Nephron (organoid): ENCODE measurements around the gene GNG3.

ENCODE experiments used
- H3K27ac Mint-ChIP-seq, 3 experiments: 2 replicates each; pipeline ENCODE4 v1.8.0; 2020; ENCODE audit warnings: mixed read lengths in 3 of 3, mild to moderate bottlenecking in 2 of 3, moderate library complexity in 1 of 3
- H3K27me3 Mint-ChIP-seq: 2 replicates; pipeline ENCODE4 v1.8.0; 2021; ENCODE audit warnings: low read depth, mild to moderate bottlenecking, moderate library complexity, mixed read lengths
- H3K36me3 Mint-ChIP-seq: 2 replicates; pipeline ENCODE4 v1.8.0; 2020; ENCODE audit warnings: low read depth, mixed read lengths
- H3K4me1 Mint-ChIP-seq: 2 replicates; pipeline ENCODE4 v1.8.0; 2020; ENCODE audit warnings: mixed read lengths
- H3K4me3 Mint-ChIP-seq, 3 experiments: 2 replicates each; pipeline ENCODE4 v1.8.0; 2020; ENCODE audit warnings: mild to moderate bottlenecking in 3 of 3, mixed read lengths in 3 of 3, moderate library complexity in 2 of 3
- H3K9me3 Mint-ChIP-seq: 2 replicates; pipeline ENCODE4 v1.8.0; 2020; ENCODE audit warnings: mixed read lengths
- TF ChIP-seq, protein P1 (sequence below), 3 experiments: fragments of 200-600 bp; sonication (generic); IDR thresholded peaks; one replicate each; pipeline ENCODE4 v1.5.0; 2021; ENCODE audit warnings: antibody characterized with exemption in 3 of 3; ENCODE audit not compliant: unreplicated experiment in 3 of 3

The GNG3 gene

DNA sequence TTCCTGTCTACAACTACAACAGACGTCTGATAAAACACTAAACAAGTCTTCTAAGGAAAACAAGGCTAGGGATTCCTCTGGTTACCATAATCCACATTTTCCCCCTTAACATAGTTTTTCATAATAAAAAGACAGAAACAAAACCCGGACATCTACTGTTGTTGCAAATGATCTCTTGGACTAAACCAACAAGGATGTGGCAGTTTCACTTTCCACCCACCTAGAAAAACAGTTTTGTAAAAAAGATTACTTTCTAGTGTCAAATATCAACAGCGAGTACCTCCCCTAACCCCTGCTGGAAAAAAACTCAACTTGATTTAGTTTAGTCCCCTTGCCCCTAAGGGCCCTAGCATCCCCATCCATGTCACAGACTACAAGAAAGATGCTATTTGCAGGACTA lies 5.4 kb downstream of the GNG3 start:
- TF ChIP-seq, protein P1, sequence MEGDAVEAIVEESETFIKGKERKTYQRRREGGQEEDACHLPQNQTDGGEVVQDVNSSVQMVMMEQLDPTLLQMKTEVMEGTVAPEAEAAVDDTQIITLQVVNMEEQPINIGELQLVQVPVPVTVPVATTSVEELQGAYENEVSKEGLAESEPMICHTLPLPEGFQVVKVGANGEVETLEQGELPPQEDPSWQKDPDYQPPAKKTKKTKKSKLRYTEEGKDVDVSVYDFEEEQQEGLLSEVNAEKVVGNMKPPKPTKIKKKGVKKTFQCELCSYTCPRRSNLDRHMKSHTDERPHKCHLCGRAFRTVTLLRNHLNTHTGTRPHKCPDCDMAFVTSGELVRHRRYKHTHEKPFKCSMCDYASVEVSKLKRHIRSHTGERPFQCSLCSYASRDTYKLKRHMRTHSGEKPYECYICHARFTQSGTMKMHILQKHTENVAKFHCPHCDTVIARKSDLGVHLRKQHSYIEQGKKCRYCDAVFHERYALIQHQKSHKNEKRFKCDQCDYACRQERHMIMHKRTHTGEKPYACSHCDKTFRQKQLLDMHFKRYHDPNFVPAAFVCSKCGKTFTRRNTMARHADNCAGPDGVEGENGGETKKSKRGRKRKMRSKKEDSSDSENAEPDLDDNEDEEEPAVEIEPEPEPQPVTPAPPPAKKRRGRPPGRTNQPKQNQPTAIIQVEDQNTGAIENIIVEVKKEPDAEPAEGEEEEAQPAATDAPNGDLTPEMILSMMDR (IDR thresholded peaks at IDR 0.05; ENCODE audit: unreplicated experiment in 3 of 3) = no peak
- Mint-ChIP-seq H3K27me3 (no peaks in the 10 kb centered on the region), H3K4me1 (peaks cover 24% of the 10 kb centered on the region)

DNA sequence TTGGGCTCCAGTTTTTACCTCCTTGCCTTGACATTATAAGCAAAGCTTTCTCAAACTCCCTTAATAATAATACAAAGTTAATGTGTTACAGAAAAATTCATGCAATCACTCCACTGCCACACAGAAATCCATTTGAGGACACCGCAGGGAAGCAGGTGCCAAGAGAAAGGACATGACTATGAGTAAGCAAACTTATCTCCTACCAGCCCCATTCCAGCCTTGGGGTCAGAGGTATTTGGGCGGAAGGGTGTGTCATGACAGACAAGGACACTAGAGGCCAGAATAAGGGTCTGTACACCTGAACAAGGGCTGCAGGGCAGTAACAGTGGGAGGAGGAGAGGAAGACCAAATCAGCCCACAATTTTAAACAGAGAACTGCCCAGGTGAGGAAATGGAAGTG lies 5.9 kb downstream of the GNG3 start:
- H3K36me3 Mint-ChIP-seq = peaks cover 73% of the 10 kb centered on the region
- H3K9me3 Mint-ChIP-seq = no peaks in the 10 kb centered on the region
- H3K4me3 Mint-ChIP-seq = no peak overlapping the region
- H3K27me3 Mint-ChIP-seq = no peaks in the 10 kb centered on the region
- TF ChIP-seq, protein P1 (IDR thresholded peaks at IDR 0.05; ENCODE audit: unreplicated experiment in 3 of 3) = no peak
- peaks cover 21% of the 10 kb centered on the region for H3K4me1 Mint-ChIP-seq
- peak overlapping the region; percentile 60 to 86 (median 80) for H3K27ac Mint-ChIP-seq

More for the DNA sequence above, 5.4 kb downstream of the GNG3 start:
- no peak overlapping the region for H3K4me3 Mint-ChIP-seq
- H3K27ac Mint-ChIP-seq = peak overlapping the region; percentile 60 to 86 (median 80)
- no peaks in the 10 kb centered on the region for H3K9me3 Mint-ChIP-seq
- H3K36me3 Mint-ChIP-seq = peaks cover 68% of the 10 kb centered on the region

DNA sequence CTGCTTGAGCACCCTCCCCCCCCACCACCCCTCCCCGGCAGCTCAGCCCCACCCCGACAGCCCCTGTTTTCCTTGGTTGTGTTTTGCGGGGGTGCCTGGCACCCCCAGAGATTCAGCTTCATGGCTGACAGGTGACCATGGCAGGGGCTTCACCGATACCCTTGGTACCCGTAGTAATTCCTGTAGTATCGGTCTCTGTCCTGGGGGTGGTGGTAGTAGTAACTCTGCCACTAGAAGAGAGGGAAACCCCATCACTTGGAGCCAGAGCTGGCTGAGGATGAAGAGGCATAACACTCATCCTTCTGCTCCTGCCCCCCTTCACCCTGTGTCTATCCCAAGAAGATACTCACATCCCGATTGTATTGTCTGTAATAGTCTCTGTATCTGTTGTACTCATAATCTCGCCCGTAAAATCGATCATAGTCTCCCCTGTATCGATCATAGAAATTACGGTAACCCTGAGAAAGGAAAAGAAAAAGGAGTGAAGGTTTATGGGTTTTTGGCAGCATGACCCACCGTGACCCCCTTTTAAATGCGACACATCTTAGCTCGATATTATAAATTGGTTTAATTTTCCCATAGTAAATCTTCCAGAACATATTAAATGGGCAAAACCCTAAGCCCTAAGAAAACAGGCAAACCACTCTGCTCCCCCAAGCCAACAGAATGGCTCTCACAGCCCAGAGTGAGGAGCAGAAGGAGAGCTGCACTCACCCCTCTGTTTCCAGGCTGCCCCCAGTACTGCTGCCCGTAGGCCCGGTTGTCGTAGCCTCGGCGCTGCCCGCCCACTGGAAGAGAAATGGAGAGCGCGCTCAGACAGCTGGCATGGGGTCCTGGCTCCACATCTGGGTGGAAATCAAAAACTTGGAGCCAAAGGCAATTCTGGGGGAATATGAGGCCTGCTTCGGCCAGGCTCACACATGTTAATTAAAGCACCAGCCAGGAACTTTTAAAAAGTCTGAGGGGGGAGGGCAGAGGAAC lies 8.0 kb downstream of the GNG3 start:
- peaks cover 10% of the 10 kb centered on the region for H3K4me1 Mint-ChIP-seq
- TF ChIP-seq, protein P1 (IDR thresholded peaks at IDR 0.05; ENCODE audit: unreplicated experiment in 3 of 3) = no peak
- H3K27ac Mint-ChIP-seq = peak overlapping the region in 2 of 3 experiments; percentile 22 to 79
- peaks cover 86% of the 10 kb centered on the region for H3K36me3 Mint-ChIP-seq
- no peak overlapping the region for H3K4me3 Mint-ChIP-seq
- no peaks in the 10 kb centered on the region for H3K27me3 Mint-ChIP-seq
- no peaks in the 10 kb centered on the region for H3K9me3 Mint-ChIP-seq

GRCh38 chr11:62716206-62716605 lies 8.7 kb downstream of the GNG3 start:
- Mint-ChIP-seq H3K9me3 (no peaks in the 10 kb centered on the region), H3K36me3 (peaks cover 86% of the 10 kb centered on the region), H3K4me3 (no peak overlapping the region), H3K27ac (peak overlapping the region in 1 of 3 experiments; percentile 58), H3K27me3 (no peaks in the 10 kb centered on the region), H3K4me1 (peaks cover 10% of the 10 kb centered on the region)
- TF ChIP-seq, protein P1 (IDR thresholded peaks at IDR 0.05; ENCODE audit: unreplicated experiment in 3 of 3) = no peak

DNA sequence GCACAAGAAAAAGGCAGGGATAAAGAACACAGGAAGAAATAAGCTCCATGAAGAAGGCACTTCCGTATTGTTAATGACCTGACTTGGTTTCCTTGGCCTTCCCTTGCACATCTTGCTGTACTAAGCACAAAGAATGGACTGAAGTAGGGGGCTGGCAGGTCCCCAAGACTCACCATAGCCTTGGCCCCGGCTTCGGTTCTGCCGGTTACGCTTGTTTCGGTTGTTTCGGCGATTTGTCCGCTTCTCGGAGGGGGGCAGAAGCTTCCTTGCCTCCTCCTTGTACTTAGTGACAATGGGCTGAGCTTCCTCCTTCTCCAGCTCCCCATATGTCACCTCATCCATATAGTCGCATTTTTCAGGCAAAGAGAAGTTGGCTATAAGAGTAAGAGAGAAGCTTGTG lies 9.3 kb downstream of the GNG3 start:
- peaks cover 89% of the 10 kb centered on the region for H3K36me3 Mint-ChIP-seq
- H3K9me3 Mint-ChIP-seq = no peaks in the 10 kb centered on the region
- H3K27ac Mint-ChIP-seq = no peak overlapping the region
- H3K27me3 Mint-ChIP-seq = no peaks in the 10 kb centered on the region
- H3K4me3 Mint-ChIP-seq = no peak overlapping the region
- peaks cover 10% of the 10 kb centered on the region for H3K4me1 Mint-ChIP-seq
- TF ChIP-seq, protein P1 (IDR thresholded peaks at IDR 0.05; ENCODE audit: unreplicated experiment in 3 of 3) = no peak
